Spleen (tissue), 7 donors: ENCODE data around the gene HUS1.

ENCODE experiments used
- CTCF ChIP-seq, 11 experiments: fragments of 200-600 bp in 7 of 11; fragments of 450-650 bp in 4 of 11; sonication (generic) in 4 of 11; IDR thresholded peaks in 8 of 11; conservative IDR thresholded peaks in 3 of 11; 1 replicate in 7 of 11; 2 replicates in 4 of 11; pipeline versions ENCODE4 v1.4.0 to v1.8.0; 2016 to 2021; ENCODE audit warnings: antibody characterized with exemption in 11 of 11, inconsistent platforms in 4 of 11, mild to moderate bottlenecking in 1 of 11
- POLR2A ChIP-seq, 3 donors: fragments of 450-650 bp; IDR thresholded peaks; one replicate each; pipeline ENCODE4 v1.5.1; 2017; ENCODE audit warnings: antibody characterized with exemption in 3 of 3, mild to moderate bottlenecking in 1 of 3
- POLR2AphosphoS5 ChIP-seq, 3 donors: sonication (generic); formaldehyde crosslinking; IDR thresholded peaks; one replicate each; pipeline ENCODE4 v1.5.1; 2017; ENCODE audit warnings: antibody characterized with exemption in 3 of 3
- donor health status: DM: no; HTN: no; CAD: no; lungs with moderate emphysema.
- donor health status: DM: no; HTN: no; CAD: no.
- donor health status: DM: no; HTN: no; CAD: no.

DNA sequence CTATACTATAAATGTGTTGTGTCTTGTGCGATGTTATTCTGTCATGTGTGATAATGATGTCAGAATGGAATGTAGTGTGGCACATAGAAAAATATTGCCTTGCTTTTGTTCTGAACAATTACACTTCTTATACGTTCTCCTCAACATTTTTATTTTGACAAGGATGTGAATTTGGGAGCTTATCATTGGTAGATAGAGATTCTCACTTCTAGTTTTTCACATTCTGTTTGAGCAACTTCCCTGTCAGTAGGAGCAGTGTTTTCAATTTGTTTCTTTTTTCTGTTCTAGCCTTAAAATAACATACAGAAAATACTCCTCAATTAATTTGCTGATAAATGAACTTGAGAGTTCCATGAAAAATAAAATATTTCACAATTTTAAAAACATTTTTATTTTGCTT, 31.9 kb upstream of the HUS1 start:
- no peak for TF ChIP-seq CTCF (IDR thresholded peaks at IDR 0.05 in 8 of 11, conservative IDR thresholded peaks at IDR 0.05 in 3 of 11)
- no peak for TF ChIP-seq POLR2AphosphoS5 (IDR thresholded peaks at IDR 0.05)
- no peak for TF ChIP-seq POLR2A (IDR thresholded peaks at IDR 0.05)
